GM12892 (cell line): ENCODE measurements around the gene SERTAD3.

ENCODE experiments used
- POLR2A ChIP-seq: IDR thresholded peaks from 2 replicates; pipeline ENCODE4 v1.6.1; 2011; ENCODE audit warnings: low read depth, low read length, control low read depth
- POLR2AphosphoS5 ChIP-seq: IDR thresholded peaks from 2 replicates; pipeline ENCODE4 v1.6.1; 2011; ENCODE audit warnings: low read depth, low read length, control low read depth
- TAF1 ChIP-seq: IDR thresholded peaks from 2 replicates; pipeline ENCODE4 v1.6.1; 2011; ENCODE audit warnings: low read depth, mild to moderate bottlenecking, control low read depth, low read length, borderline replicate concordance

DNA sequence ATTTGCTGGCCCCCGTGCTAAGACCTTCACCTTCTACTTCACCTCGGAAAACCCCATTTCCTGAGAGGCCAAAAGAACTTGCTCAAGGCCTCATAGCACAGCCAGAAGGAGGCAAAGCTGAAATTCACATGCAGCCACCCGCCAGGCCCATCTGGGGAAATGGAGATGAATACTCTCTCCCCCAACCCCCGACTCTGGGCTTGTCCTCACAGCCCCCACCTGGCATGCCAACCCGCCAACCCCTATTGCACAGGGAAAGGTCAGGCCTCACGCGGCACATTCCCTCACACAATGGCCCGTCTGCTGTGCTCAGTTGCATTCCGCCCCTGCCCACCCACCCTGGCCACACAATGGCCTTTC lies 34.1 kb downstream of the SERTAD3 start:
- no peak for TF ChIP-seq POLR2A
- no peak for TF ChIP-seq POLR2AphosphoS5
- no peak for TF ChIP-seq TAF1
